NCI-H82 (cell line): ENCODE data around the gene TCHH.

Experiments
- DNase-seq: peaks from one replicate; lab custom pipeline; 2025; lab: John Stamatoyannopoulos, UW

TCHH gene

DNA sequence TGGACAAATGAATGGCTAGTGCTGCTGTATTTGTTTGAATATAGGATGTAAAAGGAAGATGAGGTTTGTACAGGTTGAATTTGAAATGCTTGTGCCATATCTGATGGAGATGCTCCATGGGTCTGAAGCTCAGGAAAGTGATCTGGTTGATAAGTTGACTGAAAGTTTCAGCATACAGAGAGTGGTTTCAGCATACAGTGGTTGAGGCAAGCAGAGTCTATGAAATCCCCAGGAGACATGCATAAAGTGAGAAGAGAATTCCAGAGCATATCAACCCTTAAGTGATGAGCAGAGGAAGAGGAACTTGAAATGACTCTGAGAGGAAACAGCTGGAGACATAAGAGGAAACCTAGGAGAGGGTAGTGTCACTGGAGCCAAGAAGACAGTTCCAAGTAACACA, 48.1 kb downstream of the TCHH start:
- no peak for DNase-seq

DNA sequence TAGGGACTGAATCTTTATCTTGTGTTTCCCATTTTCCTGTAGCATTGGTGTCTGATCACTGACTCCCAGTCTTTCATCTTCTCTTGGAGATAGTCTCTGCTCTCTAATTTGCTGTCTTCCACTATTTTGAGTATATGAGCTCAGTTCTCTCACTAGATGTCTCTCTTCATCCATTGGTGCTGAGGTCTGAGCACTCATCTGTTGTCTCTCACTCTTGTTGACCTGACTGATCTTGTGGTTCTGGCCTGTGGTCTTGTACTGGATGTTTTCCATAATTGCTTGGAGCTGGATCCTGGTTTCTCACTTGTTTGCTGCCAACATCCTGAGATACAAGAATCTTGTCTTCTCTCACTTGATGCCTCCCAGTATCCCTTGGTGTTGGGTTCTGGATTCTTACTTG, 53.3 kb downstream of the TCHH start:
- DNase-seq: no peak
